ENCODE measurements around the gene TMC4. TPM values are rescaled to one million over a fixed set of nuclear protein-coding genes. Genes with fewer than 3 reads are reported as not detected.
"Not testable (repeated sequence)": the region's sequence is repeated elsewhere in the genome, so short reads cannot be mapped to it uniquely, and the experiment has no call there.

TMC4 gene
- not detected for total RNA-seq

GRCh38 chr19:54172471-54173358, at the start of gene TMC4:
TSS of gene TMC4 (minus strand) at chr19:54173160. CDS start at chr19:54173117, 43 bp downstream.
- DNase-seq (ENCODE audit: low spot score in 2 of 2) (peak in 1 of 2 donors; percentile 44), FAIRE-seq (no peak)

GRCh38 chr19:54221947-54222346, 49.0 kb upstream of the TMC4 start:
- not testable (repeated sequence) for FAIRE-seq

GRCh38 chr19:54219702-54220101, 46.7 kb upstream of the TMC4 start:
- FAIRE-seq; DNase-seq (ENCODE audit: low spot score in 2 of 2): not testable (repeated sequence)

More at GRCh38 chr19:54221947-54222346, 49.0 kb upstream of the TMC4 start:
- DNase-seq (ENCODE audit: low spot score in 2 of 2): not testable (repeated sequence)

- DNase-seq (ENCODE audit: low spot score in 2 of 2) (no peak), FAIRE-seq (no peak)
Measured at GRCh38 chr19:54218960-54219661, 46.2 kb upstream of the TMC4 start.

GRCh38 chr19:54218259-54218658, 45.3 kb upstream of the TMC4 start:
- DNase-seq (ENCODE audit: low spot score in 2 of 2): no peak
- FAIRE-seq: no peak

- FAIRE-seq; DNase-seq (ENCODE audit: low spot score in 2 of 2): not testable (repeated sequence)
Measured at GRCh38 chr19:54217517-54218247, 44.7 kb upstream of the TMC4 start.

GRCh38 chr19:54216869-54217268, 43.9 kb upstream of the TMC4 start:
- no peak for DNase-seq (ENCODE audit: low spot score in 2 of 2)
- FAIRE-seq: no peak

- DNase-seq (ENCODE audit: low spot score in 2 of 2); FAIRE-seq: not testable (repeated sequence)
Measured at GRCh38 chr19:54214734-54215133, 41.8 kb upstream of the TMC4 start.

GRCh38 chr19:54214217-54214616, 41.3 kb upstream of the TMC4 start:
- not testable (repeated sequence) for DNase-seq (ENCODE audit: low spot score in 2 of 2); FAIRE-seq

- no peak for DNase-seq (ENCODE audit: low spot score in 2 of 2)
- no peak for FAIRE-seq
Measured at GRCh38 chr19:54211235-54211634, 38.3 kb upstream of the TMC4 start.

GRCh38 chr19:54209811-54210494, 37.0 kb upstream of the TMC4 start:
- DNase-seq (ENCODE audit: low spot score in 2 of 2) (peak; percentile 62 to 76), FAIRE-seq (no peak)

- FAIRE-seq: no peak
- DNase-seq (ENCODE audit: low spot score in 2 of 2): no peak
Measured at GRCh38 chr19:54209058-54209810, 36.3 kb upstream of the TMC4 start.

- no peak for FAIRE-seq
Measured at GRCh38 chr19:54208784-54209057, 35.8 kb upstream of the TMC4 start.

GRCh38 chr19:54207983-54208783, 35.2 kb upstream of the TMC4 start:
- DNase-seq (ENCODE audit: low spot score in 2 of 2) (no peak), FAIRE-seq (no peak)

More at GRCh38 chr19:54208784-54209057, 35.8 kb upstream of the TMC4 start:
- no peak for DNase-seq (ENCODE audit: low spot score in 2 of 2)

- FAIRE-seq (no peak), DNase-seq (ENCODE audit: low spot score in 2 of 2) (no peak)
Measured at GRCh38 chr19:54207676-54207982, 34.7 kb upstream of the TMC4 start.

GRCh38 chr19:54207193-54207592, 34.2 kb upstream of the TMC4 start:
- not testable (repeated sequence) for FAIRE-seq

GRCh38 chr19:54206831-54207177, 33.8 kb upstream of the TMC4 start:
- DNase-seq (ENCODE audit: low spot score in 2 of 2) (no peak), FAIRE-seq (no peak)

More at GRCh38 chr19:54207193-54207592, 34.2 kb upstream of the TMC4 start:
- not testable (repeated sequence) for DNase-seq (ENCODE audit: low spot score in 2 of 2)

- no peak for DNase-seq (ENCODE audit: low spot score in 2 of 2)
- no peak for FAIRE-seq
Measured at GRCh38 chr19:54206030-54206830, 33.3 kb upstream of the TMC4 start.
